Fibroblast of villous mesenchyme (primary cell): Measurements from ENCODE around the gene SYNGR2. TPM values are rescaled to one million over a fixed set of nuclear protein-coding genes. Genes with fewer than 3 reads are reported as not detected.

ENCODE experiments used
- DNase-seq: peaks from one replicate; pipeline ENCODE4 v3.0.0-alpha.2; 2010; ENCODE audit warnings: low read depth
- H3K4me3 ChIP-seq: 2 replicates; pipeline ENCODE4 v1.5.1; 2011; ENCODE audit warnings: low read depth, mild to moderate bottlenecking, low read length
- CTCF ChIP-seq: IDR thresholded peaks from 2 replicates; pipeline ENCODE4 v1.5.1; 2012; ENCODE audit warnings: low read depth, mild to moderate bottlenecking, low read length; ENCODE audit not compliant: insufficient read depth
- total RNA-seq: library from RNA; depleted of rRNA; stranded (reverse); fragments of >200 nt; gene quantifications from 2 replicates; pipeline ENCODE4 v1.2.3, GENCODE V29; 2012

Gene SYNGR2
- total RNA-seq, 1 donor, result 16.0 TPM

- DNase-seq, result no peak
These were observed 7.2 kb downstream of the SYNGR2 start for GRCh38 chr17:78175643-78175981.

GRCh38 chr17:78176548-78177025 lies 8.2 kb downstream of the SYNGR2 start:
- peak; percentile 81 for TF ChIP-seq CTCF
- no peak overlapping the region for H3K4me3 ChIP-seq
- peak; percentile 49 for DNase-seq

More at GRCh38 chr17:78175643-78175981, 7.2 kb downstream of the SYNGR2 start:
- H3K4me3 ChIP-seq, result no peak overlapping the region
- TF ChIP-seq CTCF, result no peak

- no peak for TF ChIP-seq CTCF
- no peak overlapping the region for H3K4me3 ChIP-seq
- DNase-seq, result peak; percentile 89
These were observed 11.0 kb downstream of the SYNGR2 start for GRCh38 chr17:78179372-78179771.

- TF ChIP-seq CTCF, result no peak
- DNase-seq, result peak; percentile 40
- H3K4me3 ChIP-seq, result peak overlapping the region; percentile 12
These were observed 11.7 kb downstream of the SYNGR2 start for GRCh38 chr17:78180083-78180482.

- no peak for DNase-seq
- no peak for TF ChIP-seq CTCF
- H3K4me3 ChIP-seq, result peak overlapping the region; percentile 12
These were observed 12.1 kb downstream of the SYNGR2 start for GRCh38 chr17:78180508-78180907.

GRCh38 chr17:78182504-78182903 lies 14.1 kb downstream of the SYNGR2 start:
- no peak for TF ChIP-seq CTCF
- H3K4me3 ChIP-seq, result no peak overlapping the region
- DNase-seq, result no peak

- no peak overlapping the region for H3K4me3 ChIP-seq
- TF ChIP-seq CTCF, result no peak
- no peak for DNase-seq
These were observed 15.5 kb downstream of the SYNGR2 start for GRCh38 chr17:78183916-78184315.
